ENCODE measurements around the gene UGCG. TPM values are rescaled to one million over a fixed set of nuclear protein-coding genes. Genes with fewer than 3 reads are reported as not detected.

The UGCG gene
- total RNA-seq, 2 experiments from 2014 or later: 42.1 to 44.0 TPM

DNA sequence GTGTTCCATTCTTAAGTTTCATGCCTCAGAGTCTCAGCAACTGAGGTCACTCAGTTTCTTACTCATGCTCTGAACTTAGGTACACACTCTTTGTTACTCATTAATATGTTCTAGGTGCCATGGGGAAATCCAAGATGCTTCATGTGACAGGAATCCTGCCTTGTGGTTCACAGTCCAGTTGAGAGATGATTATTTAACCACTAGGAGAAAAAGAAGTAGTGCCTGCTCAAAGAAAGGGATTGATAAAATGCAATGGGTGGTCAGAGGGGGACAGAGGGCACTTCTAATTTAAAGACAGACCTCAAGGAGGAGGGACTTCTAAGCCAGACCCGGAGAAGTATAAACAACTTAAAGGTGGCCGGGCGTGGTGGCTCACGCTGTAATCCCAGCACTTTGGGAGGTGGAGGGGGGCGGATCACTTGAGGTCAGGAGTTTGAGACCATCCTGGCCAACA, 69.0 kb downstream of the UGCG start:
- intact Hi-C loops (cut with DNase I, micrococcal nuclease): no loop called here
- CTCF ChIA-PET: no interaction called here

DNA sequence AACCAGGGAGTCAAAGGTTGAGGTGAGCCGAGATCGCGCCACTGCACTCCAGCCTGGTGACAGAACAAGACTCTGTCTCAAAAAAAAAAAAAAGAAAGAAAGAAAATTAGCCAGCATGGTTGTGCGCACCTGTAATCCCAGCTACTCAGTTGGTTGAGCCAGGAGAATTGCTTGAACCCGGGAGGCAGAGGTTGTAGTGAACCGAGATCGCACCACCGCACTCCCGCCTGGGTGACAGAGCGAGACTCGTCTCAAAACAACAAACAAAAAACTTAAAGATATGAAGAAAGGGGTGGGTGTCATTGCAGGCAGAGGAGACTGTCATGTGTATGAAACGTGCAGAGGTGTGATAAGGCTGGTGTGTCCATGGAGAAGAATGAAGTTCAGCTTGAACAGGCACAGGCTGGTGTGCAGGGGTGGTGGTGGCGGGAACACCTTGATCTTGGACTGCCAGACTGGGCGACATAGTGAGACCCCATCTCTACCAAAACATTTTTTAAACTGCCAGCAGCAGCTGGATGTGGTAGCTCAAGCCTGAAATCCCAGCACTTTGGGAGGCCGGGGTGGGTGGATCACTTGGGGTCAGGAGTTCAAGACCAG, 69.6 kb downstream of the UGCG start:
- ChIA-PET POLR2A (interaction anchor here (1.2 kb wide), 1 partner anchor 12 kb away, joined by 3 read pairs; no protein-coding TSS in a partner anchor), CTCF (interaction anchor here (0.6 kb wide), 1 partner anchor 20 kb away, joined by 3 read pairs; no protein-coding TSS in a partner anchor)
- intact Hi-C loops (cut with DNase I, micrococcal nuclease): no loop called here
- no peak overlapping the region for H3K27ac ChIP-seq (ENCODE audit: low read depth in 1 of 2, low read length in 2 of 2)
- H3K4me1 ChIP-seq (ENCODE audit: insufficient read depth, low read length): no peaks in the 10 kb centered on the region
- no peaks in the 10 kb centered on the region for H3K9me3 ChIP-seq (ENCODE audit: control insufficient read depth in 1 of 2, insufficient read depth in 1 of 2, low read length in 2 of 2)
- no peaks in the 10 kb centered on the region for H3K27me3 ChIP-seq (ENCODE audit: control insufficient read depth in 1 of 2, insufficient read depth in 2 of 2, low read length in 2 of 2)
- DNase-seq: no peak
- Mint-ChIP-seq H3K9me3 (no peaks in the 10 kb centered on the region), H3K36me3 (ENCODE audit: low read depth) (no peaks in the 10 kb centered on the region), H3K4me1 (ENCODE audit: low read depth) (peaks cover 3% of the 10 kb centered on the region), H3K27me3 (no peaks in the 10 kb centered on the region), H3K4me3 (no peak overlapping the region), H3K27ac (no peak overlapping the region)
- ATAC-seq (ENCODE audit: poor library complexity): no peak
- H3K4me3 ChIP-seq (ENCODE audit: low read length): no peak overlapping the region
- no peaks in the 10 kb centered on the region for H3K36me3 ChIP-seq (ENCODE audit: insufficient read depth, low read length)
- TF ChIP-seq, protein P1, sequence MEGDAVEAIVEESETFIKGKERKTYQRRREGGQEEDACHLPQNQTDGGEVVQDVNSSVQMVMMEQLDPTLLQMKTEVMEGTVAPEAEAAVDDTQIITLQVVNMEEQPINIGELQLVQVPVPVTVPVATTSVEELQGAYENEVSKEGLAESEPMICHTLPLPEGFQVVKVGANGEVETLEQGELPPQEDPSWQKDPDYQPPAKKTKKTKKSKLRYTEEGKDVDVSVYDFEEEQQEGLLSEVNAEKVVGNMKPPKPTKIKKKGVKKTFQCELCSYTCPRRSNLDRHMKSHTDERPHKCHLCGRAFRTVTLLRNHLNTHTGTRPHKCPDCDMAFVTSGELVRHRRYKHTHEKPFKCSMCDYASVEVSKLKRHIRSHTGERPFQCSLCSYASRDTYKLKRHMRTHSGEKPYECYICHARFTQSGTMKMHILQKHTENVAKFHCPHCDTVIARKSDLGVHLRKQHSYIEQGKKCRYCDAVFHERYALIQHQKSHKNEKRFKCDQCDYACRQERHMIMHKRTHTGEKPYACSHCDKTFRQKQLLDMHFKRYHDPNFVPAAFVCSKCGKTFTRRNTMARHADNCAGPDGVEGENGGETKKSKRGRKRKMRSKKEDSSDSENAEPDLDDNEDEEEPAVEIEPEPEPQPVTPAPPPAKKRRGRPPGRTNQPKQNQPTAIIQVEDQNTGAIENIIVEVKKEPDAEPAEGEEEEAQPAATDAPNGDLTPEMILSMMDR (IDR thresholded peaks at IDR 0.05): no peak

More for the DNA sequence above, 69.0 kb downstream of the UGCG start:
- TF ChIP-seq, protein P1 (IDR thresholded peaks at IDR 0.05): no peak
- Mint-ChIP-seq H3K9me3 (no peaks in the 10 kb centered on the region), H3K4me1 (ENCODE audit: low read depth) (peaks cover 3% of the 10 kb centered on the region), H3K27me3 (no peaks in the 10 kb centered on the region), H3K27ac (no peak overlapping the region), H3K4me3 (no peak overlapping the region), H3K36me3 (ENCODE audit: low read depth) (no peaks in the 10 kb centered on the region)
- Histone ChIP-seq H3K4me3 (ENCODE audit: low read length) (no peak overlapping the region), H3K27me3 (ENCODE audit: control insufficient read depth in 1 of 2, insufficient read depth in 2 of 2, low read length in 2 of 2) (no peaks in the 10 kb centered on the region), H3K36me3 (ENCODE audit: insufficient read depth, low read length) (no peaks in the 10 kb centered on the region), H3K4me1 (ENCODE audit: insufficient read depth, low read length) (no peaks in the 10 kb centered on the region), H3K9me3 (ENCODE audit: control insufficient read depth in 1 of 2, insufficient read depth in 1 of 2, low read length in 2 of 2) (no peaks in the 10 kb centered on the region), H3K27ac (ENCODE audit: low read depth in 1 of 2, low read length in 2 of 2) (no peak overlapping the region)
- DNase-seq (no peak), ATAC-seq (ENCODE audit: poor library complexity) (no peak)
- POLR2A ChIA-PET: interaction anchor here (1.2 kb wide), 1 partner anchor 12 kb away, joined by 3 read pairs; no protein-coding TSS in a partner anchor

- Histone ChIP-seq H3K9me3 (ENCODE audit: control insufficient read depth in 1 of 2, insufficient read depth in 1 of 2, low read length in 2 of 2) (no peaks in the 10 kb centered on the region), H3K4me3 (ENCODE audit: low read length) (no peak overlapping the region), H3K4me1 (ENCODE audit: insufficient read depth, low read length) (no peaks in the 10 kb centered on the region), H3K27ac (ENCODE audit: low read depth in 1 of 2, low read length in 2 of 2) (no peak overlapping the region), H3K27me3 (ENCODE audit: control insufficient read depth in 1 of 2, insufficient read depth in 2 of 2, low read length in 2 of 2) (no peaks in the 10 kb centered on the region), H3K36me3 (ENCODE audit: insufficient read depth, low read length) (no peaks in the 10 kb centered on the region)
- TF ChIP-seq, protein P1 (IDR thresholded peaks at IDR 0.05): no peak
- DNase-seq (no peak), ATAC-seq (ENCODE audit: poor library complexity) (no peak)
- Mint-ChIP-seq H3K9me3 (no peaks in the 10 kb centered on the region), H3K27ac (no peak overlapping the region), H3K4me1 (ENCODE audit: low read depth) (peaks cover 3% of the 10 kb centered on the region), H3K36me3 (ENCODE audit: low read depth) (no peaks in the 10 kb centered on the region), H3K27me3 (no peaks in the 10 kb centered on the region), H3K4me3 (no peak overlapping the region)
- ChIA-PET POLR2A (no interaction called here), CTCF (interaction anchor here (0.6 kb wide), 1 partner anchor 21 kb away, joined by 3 read pairs; no protein-coding TSS in a partner anchor)
- intact Hi-C loops (cut with DNase I, micrococcal nuclease): no loop called here
Observed at GRCh38 chr9:111966861-111967291, 70.3 kb downstream of the UGCG start.
